HTERT RPE-1 (cell line): ENCODE measurements around the gene ZNF638.

Experiments
- in situ Hi-C: fragments of 300-500 bp; cut with MboI; formaldehyde crosslinking; loops from 4 replicates; pipeline ENCODE4 v1.14.3; 2020; ENCODE audit warnings: low sequenced_read_pairs

Gene ZNF638

GRCh38 chr2:71468279-71469015, 136.9 kb downstream of the ZNF638 start:
- in situ Hi-C loops, result no loop called here

- in situ Hi-C loops, result no loop called here
Measured at GRCh38 chr2:71469403-71470398, 138.1 kb downstream of the ZNF638 start.

GRCh38 chr2:71471276-71471675, 139.7 kb downstream of the ZNF638 start:
- in situ Hi-C loops, result no loop called here

- in situ Hi-C loops, result no loop called here
Measured at GRCh38 chr2:71472019-71472418, 140.4 kb downstream of the ZNF638 start.

- in situ Hi-C loops, result no loop called here
Measured at GRCh38 chr2:71473346-71474031, 141.9 kb downstream of the ZNF638 start.

GRCh38 chr2:71474116-71474743, 142.6 kb downstream of the ZNF638 start:
- in situ Hi-C loops, result no loop called here

- in situ Hi-C loops, result no loop called here
Measured at GRCh38 chr2:71474744-71475397, 143.3 kb downstream of the ZNF638 start.

- in situ Hi-C loops, result no loop called here
Measured at GRCh38 chr2:71476495-71476894, 144.9 kb downstream of the ZNF638 start.

GRCh38 chr2:71477231-71477691, 145.7 kb downstream of the ZNF638 start:
- in situ Hi-C loops, result no loop called here

- in situ Hi-C loops, result no loop called here
Measured at GRCh38 chr2:71478806-71479205, 147.2 kb downstream of the ZNF638 start.

- in situ Hi-C loops, result no loop called here
Measured at GRCh38 chr2:71479261-71479660, 147.7 kb downstream of the ZNF638 start.

GRCh38 chr2:71481111-71481510, 149.5 kb downstream of the ZNF638 start:
- in situ Hi-C loops, result no loop called here

GRCh38 chr2:71482055-71482454, 150.5 kb downstream of the ZNF638 start:
- in situ Hi-C loops, result no loop called here

GRCh38 chr2:71483246-71483645, 151.7 kb downstream of the ZNF638 start:
- in situ Hi-C loops, result no loop called here

GRCh38 chr2:71484354-71484753, 152.8 kb downstream of the ZNF638 start:
- in situ Hi-C loops, result no loop called here
